ENCODE data around the gene NFATC1.

GRCh38 chr18:79348066-79348465 lies 47.7 kb upstream of the NFATC1 start:
- TF ChIP-seq, protein P1, sequence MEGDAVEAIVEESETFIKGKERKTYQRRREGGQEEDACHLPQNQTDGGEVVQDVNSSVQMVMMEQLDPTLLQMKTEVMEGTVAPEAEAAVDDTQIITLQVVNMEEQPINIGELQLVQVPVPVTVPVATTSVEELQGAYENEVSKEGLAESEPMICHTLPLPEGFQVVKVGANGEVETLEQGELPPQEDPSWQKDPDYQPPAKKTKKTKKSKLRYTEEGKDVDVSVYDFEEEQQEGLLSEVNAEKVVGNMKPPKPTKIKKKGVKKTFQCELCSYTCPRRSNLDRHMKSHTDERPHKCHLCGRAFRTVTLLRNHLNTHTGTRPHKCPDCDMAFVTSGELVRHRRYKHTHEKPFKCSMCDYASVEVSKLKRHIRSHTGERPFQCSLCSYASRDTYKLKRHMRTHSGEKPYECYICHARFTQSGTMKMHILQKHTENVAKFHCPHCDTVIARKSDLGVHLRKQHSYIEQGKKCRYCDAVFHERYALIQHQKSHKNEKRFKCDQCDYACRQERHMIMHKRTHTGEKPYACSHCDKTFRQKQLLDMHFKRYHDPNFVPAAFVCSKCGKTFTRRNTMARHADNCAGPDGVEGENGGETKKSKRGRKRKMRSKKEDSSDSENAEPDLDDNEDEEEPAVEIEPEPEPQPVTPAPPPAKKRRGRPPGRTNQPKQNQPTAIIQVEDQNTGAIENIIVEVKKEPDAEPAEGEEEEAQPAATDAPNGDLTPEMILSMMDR (IDR thresholded peaks at IDR 0.05), result no peak
- TF ChIP-seq POLR2A (IDR thresholded peaks at IDR 0.05), result no peak

Data from thyroid gland (tissue), 4 donors.